Body of pancreas (tissue), 4 donors: ENCODE data around the gene SURF4.

Experiments
- POLR2A ChIP-seq, 3 donors: fragments of 450-650 bp; IDR thresholded peaks; one replicate each; pipeline ENCODE4 v1.6.1; 2016; ENCODE audit warnings: antibody characterized with exemption in 3 of 3, mild to moderate bottlenecking in 2 of 3
- TF ChIP-seq, protein P1 (sequence below), 7 experiments: fragments of 450-650 bp in 4 of 7; fragments of 200-600 bp in 3 of 7; sonication (generic) in 3 of 7; IDR thresholded peaks; one replicate each; pipeline ENCODE4 v1.5.1; 2016 to 2019; ENCODE audit warnings: antibody characterized with exemption in 7 of 7

- TF ChIP-seq, protein P1, sequence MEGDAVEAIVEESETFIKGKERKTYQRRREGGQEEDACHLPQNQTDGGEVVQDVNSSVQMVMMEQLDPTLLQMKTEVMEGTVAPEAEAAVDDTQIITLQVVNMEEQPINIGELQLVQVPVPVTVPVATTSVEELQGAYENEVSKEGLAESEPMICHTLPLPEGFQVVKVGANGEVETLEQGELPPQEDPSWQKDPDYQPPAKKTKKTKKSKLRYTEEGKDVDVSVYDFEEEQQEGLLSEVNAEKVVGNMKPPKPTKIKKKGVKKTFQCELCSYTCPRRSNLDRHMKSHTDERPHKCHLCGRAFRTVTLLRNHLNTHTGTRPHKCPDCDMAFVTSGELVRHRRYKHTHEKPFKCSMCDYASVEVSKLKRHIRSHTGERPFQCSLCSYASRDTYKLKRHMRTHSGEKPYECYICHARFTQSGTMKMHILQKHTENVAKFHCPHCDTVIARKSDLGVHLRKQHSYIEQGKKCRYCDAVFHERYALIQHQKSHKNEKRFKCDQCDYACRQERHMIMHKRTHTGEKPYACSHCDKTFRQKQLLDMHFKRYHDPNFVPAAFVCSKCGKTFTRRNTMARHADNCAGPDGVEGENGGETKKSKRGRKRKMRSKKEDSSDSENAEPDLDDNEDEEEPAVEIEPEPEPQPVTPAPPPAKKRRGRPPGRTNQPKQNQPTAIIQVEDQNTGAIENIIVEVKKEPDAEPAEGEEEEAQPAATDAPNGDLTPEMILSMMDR (IDR thresholded peaks at IDR 0.05) = no peak
- peak in 1 of 3 donors; percentile 38 for TF ChIP-seq POLR2A (IDR thresholded peaks at IDR 0.05)
These were observed 5.2 kb downstream of the SURF4 start for GRCh38 chr9:133370685-133371084.
